ENCODE measurements around the gene NIT1.

DNA sequence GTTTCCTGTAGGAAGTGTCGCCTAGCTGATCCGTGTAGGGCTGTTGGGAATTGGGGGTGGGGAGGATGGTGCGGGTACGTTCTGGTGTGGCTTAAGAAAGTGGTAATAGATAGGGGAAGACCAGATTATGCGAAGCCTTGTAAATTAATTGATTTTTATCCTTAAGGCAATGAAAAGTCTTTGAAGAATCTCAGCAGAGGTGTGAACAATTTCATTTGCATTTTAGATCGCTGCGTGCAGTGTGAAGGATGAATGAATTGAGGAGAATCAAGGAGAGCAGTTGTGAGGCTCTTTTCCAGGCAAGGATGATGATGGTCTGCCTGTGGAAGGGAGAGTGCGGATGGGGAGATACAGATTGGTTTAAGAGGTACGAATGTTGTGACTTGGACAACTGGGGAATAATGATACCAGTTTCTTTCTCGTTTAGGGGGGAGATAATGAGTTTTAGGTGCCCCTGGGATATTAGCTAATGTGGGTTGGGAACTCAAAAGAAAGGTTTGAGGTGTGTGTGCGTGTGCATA is 15.4 kb downstream of the NIT1 start:
- no peak for TF ChIP-seq POLR2A (IDR thresholded peaks at IDR 0.05)
- TF ChIP-seq, protein P1, sequence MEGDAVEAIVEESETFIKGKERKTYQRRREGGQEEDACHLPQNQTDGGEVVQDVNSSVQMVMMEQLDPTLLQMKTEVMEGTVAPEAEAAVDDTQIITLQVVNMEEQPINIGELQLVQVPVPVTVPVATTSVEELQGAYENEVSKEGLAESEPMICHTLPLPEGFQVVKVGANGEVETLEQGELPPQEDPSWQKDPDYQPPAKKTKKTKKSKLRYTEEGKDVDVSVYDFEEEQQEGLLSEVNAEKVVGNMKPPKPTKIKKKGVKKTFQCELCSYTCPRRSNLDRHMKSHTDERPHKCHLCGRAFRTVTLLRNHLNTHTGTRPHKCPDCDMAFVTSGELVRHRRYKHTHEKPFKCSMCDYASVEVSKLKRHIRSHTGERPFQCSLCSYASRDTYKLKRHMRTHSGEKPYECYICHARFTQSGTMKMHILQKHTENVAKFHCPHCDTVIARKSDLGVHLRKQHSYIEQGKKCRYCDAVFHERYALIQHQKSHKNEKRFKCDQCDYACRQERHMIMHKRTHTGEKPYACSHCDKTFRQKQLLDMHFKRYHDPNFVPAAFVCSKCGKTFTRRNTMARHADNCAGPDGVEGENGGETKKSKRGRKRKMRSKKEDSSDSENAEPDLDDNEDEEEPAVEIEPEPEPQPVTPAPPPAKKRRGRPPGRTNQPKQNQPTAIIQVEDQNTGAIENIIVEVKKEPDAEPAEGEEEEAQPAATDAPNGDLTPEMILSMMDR (IDR thresholded peaks at IDR 0.05) = no peak
